ENCODE measurements around the gene TTC7B.

TTC7B gene

GRCh38 chr14:90554341-90554740 is 261.9 kb downstream of the TTC7B start:
- H3K36me3 ChIP-seq = no peaks in the 10 kb centered on the region
- H3K4me3 ChIP-seq (ENCODE audit: low read depth, low read length) = no peak overlapping the region
- DNase-seq = no peak
- no peak for TF ChIP-seq CTCF (IDR thresholded peaks at IDR 0.05; ENCODE audit: low read depth, low read length)
- H3K27me3 ChIP-seq = no peaks in the 10 kb centered on the region
- H3K9me3 ChIP-seq = no peaks in the 10 kb centered on the region
- peaks cover 15% of the 10 kb centered on the region for H3K4me1 ChIP-seq

- no peak for DNase-seq
- H3K27me3 ChIP-seq = no peaks in the 10 kb centered on the region
- H3K36me3 ChIP-seq = no peaks in the 10 kb centered on the region
- no peak overlapping the region for H3K4me3 ChIP-seq (ENCODE audit: low read depth, low read length)
- H3K4me1 ChIP-seq = peaks cover 15% of the 10 kb centered on the region
- TF ChIP-seq CTCF (IDR thresholded peaks at IDR 0.05; ENCODE audit: low read depth, low read length) = no peak
- H3K9me3 ChIP-seq = no peaks in the 10 kb centered on the region
These were observed 262.3 kb downstream of the TTC7B start for GRCh38 chr14:90553921-90554336.

- no peak for TF ChIP-seq CTCF (IDR thresholded peaks at IDR 0.05; ENCODE audit: low read depth, low read length)
- Histone ChIP-seq H3K4me1 (peaks cover 15% of the 10 kb centered on the region), H3K27me3 (no peaks in the 10 kb centered on the region), H3K36me3 (no peaks in the 10 kb centered on the region), H3K9me3 (no peaks in the 10 kb centered on the region), H3K4me3 (ENCODE audit: low read depth, low read length) (no peak overlapping the region)
- no peak for DNase-seq
These were observed 262.8 kb downstream of the TTC7B start for GRCh38 chr14:90553298-90553920.

GRCh38 chr14:90552465-90553297 is 263.5 kb downstream of the TTC7B start:
- H3K9me3 ChIP-seq = no peaks in the 10 kb centered on the region
- H3K4me1 ChIP-seq = peaks cover 15% of the 10 kb centered on the region
- no peak for TF ChIP-seq CTCF (IDR thresholded peaks at IDR 0.05; ENCODE audit: low read depth, low read length)

GRCh38 chr14:90551733-90552464 is 264.3 kb downstream of the TTC7B start:
- no peak for DNase-seq
- H3K27me3 ChIP-seq = no peaks in the 10 kb centered on the region
- TF ChIP-seq CTCF (IDR thresholded peaks at IDR 0.05; ENCODE audit: low read depth, low read length) = no peak
- H3K9me3 ChIP-seq = no peaks in the 10 kb centered on the region
- H3K4me1 ChIP-seq = peaks cover 20% of the 10 kb centered on the region
- H3K4me3 ChIP-seq (ENCODE audit: low read depth, low read length) = no peak overlapping the region
- no peaks in the 10 kb centered on the region for H3K36me3 ChIP-seq

More at GRCh38 chr14:90552465-90553297, 263.5 kb downstream of the TTC7B start:
- no peaks in the 10 kb centered on the region for H3K27me3 ChIP-seq
- H3K4me3 ChIP-seq (ENCODE audit: low read depth, low read length) = no peak overlapping the region
- H3K36me3 ChIP-seq = no peaks in the 10 kb centered on the region
- DNase-seq = no peak

All from BE2C (cell line).